Fibroblast of lung (primary cell): ENCODE data around the gene SLC47A1.

Experiments
- CTCF ChIP-seq, 2 donors: IDR thresholded peaks in 1 of 2; conservative IDR thresholded peaks in 1 of 2; 1 replicate in 1 of 2; 2 replicates in 1 of 2; pipeline ENCODE4 v1.5.1; 2011 to 2012; ENCODE audit warnings: low read length in 2 of 2, control low read depth in 1 of 2, inconsistent platforms in 1 of 2, low read depth in 1 of 2, mild to moderate bottlenecking in 1 of 2
- EZH2 ChIP-seq: IDR thresholded peaks from 2 replicates; pipeline ENCODE4 v1.5.1; 2012; ENCODE audit warnings: low read length, control low read depth, mild to moderate bottlenecking; ENCODE audit errors: missing control alignments

DNA sequence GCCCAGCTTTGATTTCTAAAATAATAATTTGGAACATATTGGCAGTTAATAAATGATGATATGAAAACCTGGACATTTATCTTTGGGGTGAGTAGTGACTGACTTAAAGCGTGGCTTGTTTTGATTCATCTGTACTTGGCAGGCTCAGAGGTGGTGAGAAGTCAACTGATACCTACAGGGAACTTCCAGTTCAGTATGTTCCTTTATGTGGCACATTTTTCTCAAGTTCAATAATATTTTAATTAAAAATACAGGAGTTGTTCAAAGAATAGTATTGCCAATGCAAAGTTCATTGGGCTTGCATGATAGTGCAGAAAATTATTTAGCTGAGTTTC is 34.3 kb downstream of the SLC47A1 start:
- TF ChIP-seq CTCF (conservative IDR thresholded peaks at IDR 0.05 in 1 of 2, IDR thresholded peaks at IDR 0.05 in 1 of 2; ENCODE audit: low read depth in 1 of 2, low read length in 2 of 2) (no peak), EZH2 (no peak)
